22Rv1 (cell line): Measurements from ENCODE around the gene ANK3.

Source experiments
- H3K27ac ChIP-seq: fragments of 450-650 bp; 2 replicates; pipeline ENCODE4 v1.5.1; 2017
- CTCF ChIP-seq: fragments of 450-650 bp; IDR thresholded peaks from 2 replicates; pipeline ENCODE4 v1.5.1; 2017; ENCODE audit warnings: mild to moderate bottlenecking
- ZFX ChIP-seq: fragments of 450-650 bp; IDR thresholded peaks from 2 replicates; pipeline ENCODE4 v1.6.1; 2017; ENCODE audit warnings: antibody characterized with exemption, borderline replicate concordance

The ANK3 gene

DNA sequence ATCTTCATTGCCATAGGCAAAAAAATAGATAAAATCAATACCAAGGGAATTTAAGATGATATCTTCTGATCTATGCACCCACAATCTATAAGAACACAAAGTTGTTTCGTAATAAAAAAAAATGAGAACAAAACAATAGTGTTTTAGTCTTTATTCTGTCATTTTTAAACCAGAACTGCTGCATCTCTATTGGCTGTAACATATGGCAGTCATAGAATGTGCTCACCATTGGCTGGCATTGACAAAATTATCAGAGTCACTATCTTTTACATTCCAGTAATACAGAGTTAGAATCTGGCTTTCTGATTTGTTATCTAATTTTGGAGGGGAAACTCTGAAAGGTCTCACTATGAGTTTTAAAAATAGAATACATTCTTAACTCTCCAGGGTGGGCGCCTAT lies 344.7 kb downstream of the ANK3 start:
- TF ChIP-seq CTCF (no peak), ZFX (no peak)
- H3K27ac ChIP-seq: no peak overlapping the region

DNA sequence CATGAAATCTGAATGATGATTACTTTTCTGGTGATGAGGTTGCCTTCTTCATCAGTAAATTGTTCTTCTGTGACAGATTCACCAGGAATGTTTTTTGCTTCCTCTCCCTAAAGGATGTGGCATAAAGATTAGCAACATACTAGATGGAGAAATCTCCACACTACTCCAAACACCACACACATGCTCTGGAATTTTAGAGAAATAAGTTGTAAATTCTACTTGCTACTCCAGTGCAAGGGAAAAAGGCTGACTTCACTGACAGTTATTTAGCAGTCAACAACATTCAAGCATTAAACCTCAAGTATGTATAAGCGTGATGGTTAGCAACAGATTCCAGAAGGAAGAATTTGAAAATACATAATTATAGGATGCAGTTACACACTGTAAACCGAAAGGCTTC lies 345.4 kb downstream of the ANK3 start:
- TF ChIP-seq CTCF (no peak), ZFX (no peak)
- 0 out of 2 replicates have a peak overlapping the region, but pooled peaks have one; percentile 0 for H3K27ac ChIP-seq

DNA sequence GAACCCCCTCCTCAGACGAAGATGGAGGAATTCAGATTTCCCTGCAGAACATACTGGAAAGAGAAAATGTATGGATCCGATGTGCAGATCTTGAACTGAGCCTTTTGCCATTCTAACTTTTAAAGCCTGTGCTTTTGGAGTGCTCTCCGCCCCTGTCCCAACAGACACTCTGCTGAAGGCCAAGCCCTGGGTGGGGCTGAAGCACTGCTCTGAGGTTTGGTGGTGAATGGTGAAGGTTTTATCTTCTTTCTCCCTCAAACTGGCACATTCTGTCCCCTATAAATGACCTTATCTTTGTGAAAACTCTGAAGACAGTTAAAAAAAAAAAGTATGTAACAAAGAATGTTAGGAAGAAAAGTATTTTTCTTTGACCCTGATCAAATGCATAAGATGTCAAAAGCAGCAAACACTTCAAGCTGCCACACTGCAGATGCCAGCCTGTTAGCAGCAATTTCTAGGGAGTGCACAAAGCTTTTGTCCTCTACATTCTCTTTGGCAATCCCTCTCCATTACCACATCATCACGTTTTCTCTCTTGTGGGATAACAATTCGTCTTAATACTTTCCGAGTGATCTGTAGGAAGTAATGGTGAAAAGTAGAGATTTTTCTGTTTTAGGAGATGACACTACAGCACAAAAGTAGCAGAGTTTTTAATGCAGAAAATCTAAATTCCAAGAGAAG lies 346.0 kb downstream of the ANK3 start:
- TF ChIP-seq CTCF: no peak
- TF ChIP-seq ZFX: no peak
- 0 out of 2 replicates have a peak overlapping the region, but pooled peaks have one; percentile 0 for H3K27ac ChIP-seq

GRCh38 chr10:60042914-60043313 lies 346.8 kb downstream of the ANK3 start:
- TF ChIP-seq CTCF: no peak
- no peak for TF ChIP-seq ZFX
- H3K27ac ChIP-seq: peak overlapping the region; percentile 30

DNA sequence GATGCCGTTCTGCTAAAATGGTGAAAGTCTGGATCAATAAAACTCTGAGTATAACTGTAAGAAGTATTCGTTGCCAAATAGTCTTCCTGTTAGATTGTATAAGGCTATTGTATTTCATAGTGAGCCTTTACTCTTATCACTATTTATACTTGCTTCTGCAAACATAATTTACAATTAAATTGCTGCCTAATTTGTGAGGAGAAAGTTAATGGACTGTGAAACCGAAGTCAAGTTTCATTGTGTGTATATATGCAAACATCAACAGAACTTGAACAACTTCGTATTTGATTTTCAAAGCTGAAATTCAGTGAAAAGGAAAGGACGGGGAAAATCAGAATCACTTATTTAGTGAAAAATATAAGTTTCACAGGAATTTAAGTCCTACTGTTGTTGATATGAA lies 347.4 kb downstream of the ANK3 start:
- TF ChIP-seq ZFX: no peak
- no peak for TF ChIP-seq CTCF
- peak overlapping the region; percentile 30 for H3K27ac ChIP-seq

DNA sequence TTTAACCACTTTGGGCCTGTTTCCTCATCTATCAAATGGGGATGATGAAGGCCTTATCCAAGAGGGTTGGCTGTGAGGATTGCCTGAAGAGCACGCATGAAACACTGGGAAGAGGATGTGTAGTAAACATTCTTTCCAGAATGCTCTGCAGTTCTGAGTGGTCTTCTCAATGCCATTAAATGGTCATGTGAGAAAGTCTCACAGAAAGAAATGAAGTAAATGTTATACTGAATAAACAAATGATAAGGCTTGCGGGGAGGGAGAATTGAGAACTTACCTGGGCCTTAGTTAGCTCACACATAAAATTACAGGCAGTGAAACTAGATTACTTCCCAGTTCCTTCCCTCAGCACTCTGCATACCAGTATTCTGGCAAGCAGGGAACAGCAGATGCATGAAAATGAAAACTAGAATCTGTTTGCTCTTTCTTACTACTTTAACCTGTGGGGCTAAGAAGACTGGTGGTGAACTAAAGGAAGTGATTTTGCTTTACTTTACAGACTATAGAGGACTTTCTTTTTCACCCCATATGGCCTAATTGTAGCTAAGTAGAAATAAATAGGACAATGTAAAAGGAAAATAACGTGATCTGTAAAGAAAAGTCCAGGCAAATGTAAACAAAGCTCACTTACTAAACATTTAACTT lies 348.1 kb downstream of the ANK3 start:
- TF ChIP-seq ZFX (no peak), CTCF (no peak)
- H3K27ac ChIP-seq: peak overlapping the region; percentile 30; the same call in 1 of the 2 replicates

DNA sequence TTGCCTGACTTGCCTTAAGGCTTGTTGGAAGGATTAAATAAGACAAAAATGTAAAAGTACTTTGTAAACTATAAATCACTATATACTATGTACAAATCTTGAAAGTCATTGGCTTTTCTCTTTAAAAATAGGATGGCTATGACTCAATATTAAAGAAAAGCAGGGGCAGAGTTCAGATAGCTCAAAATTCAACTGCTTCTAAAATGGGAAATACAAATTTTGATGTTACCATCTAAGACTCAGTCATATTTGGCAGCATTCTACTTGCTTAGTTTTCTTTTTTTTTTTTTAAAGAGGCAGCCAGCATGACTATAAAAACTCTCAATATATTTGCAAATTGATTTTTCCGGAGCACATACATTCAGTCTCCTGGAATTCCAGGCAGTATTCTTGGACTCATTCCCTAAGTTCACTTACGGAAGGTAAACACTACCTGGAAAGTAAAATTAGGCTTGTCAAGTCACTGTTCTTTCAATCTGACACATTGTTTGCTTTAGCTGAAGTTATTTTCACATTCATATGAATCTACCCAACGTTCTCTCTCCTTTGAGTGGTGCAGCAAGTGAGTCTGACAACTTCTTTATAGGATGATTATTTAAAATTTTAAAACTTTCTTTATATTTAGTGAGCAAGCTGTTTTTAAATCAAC lies 349.5 kb downstream of the ANK3 start:
- TF ChIP-seq CTCF (no peak), ZFX (no peak)
- H3K27ac ChIP-seq: no peak overlapping the region
